Keratinocyte (primary cell): ENCODE results near the gene SNRK.

ENCODE experiments used
- CTCF ChIP-seq, 3 experiments: IDR thresholded peaks in 1 of 3; conservative IDR thresholded peaks in 1 of 3; optimal IDR thresholded peaks in 1 of 3; 2 replicates in 2 of 3; 3 replicates in 1 of 3; pipeline versions ENCODE3 to v1.5.1; 2011; ENCODE audit warnings: low read length in 3 of 3, mild to moderate bottlenecking in 3 of 3, moderate library complexity in 2 of 3, control low read depth in 1 of 3, inconsistent platforms in 1 of 3; ENCODE audit not compliant: insufficient read depth in 2 of 3; ENCODE audit errors: extremely low read depth in 1 of 3
- EZH2 ChIP-seq: IDR thresholded peaks from one replicate; pipeline ENCODE4 v1.6.1; 2012; ENCODE audit warnings: inconsistent platforms, mild to moderate bottlenecking, low read length, moderate library complexity

- TF ChIP-seq CTCF (optimal IDR thresholded peaks at IDR 0.05 in 1 of 3, IDR thresholded peaks at IDR 0.05 in 1 of 3, conservative IDR thresholded peaks at IDR 0.05 in 1 of 3; ENCODE audit: extremely low read depth in 1 of 3, insufficient read depth in 2 of 3, low read length in 3 of 3) = no peak
- TF ChIP-seq EZH2 = no peak
These were observed 2.2 kb upstream of the SNRK start for GRCh38 chr3:43284171-43284570.
